ENCODE results near the gene MBP. TPM values are rescaled to one million over a fixed set of nuclear protein-coding genes. Genes with fewer than 3 reads are reported as not detected.

MBP gene
- total RNA-seq, 1 experiment from 2014 or later = 47.4 TPM

DNA sequence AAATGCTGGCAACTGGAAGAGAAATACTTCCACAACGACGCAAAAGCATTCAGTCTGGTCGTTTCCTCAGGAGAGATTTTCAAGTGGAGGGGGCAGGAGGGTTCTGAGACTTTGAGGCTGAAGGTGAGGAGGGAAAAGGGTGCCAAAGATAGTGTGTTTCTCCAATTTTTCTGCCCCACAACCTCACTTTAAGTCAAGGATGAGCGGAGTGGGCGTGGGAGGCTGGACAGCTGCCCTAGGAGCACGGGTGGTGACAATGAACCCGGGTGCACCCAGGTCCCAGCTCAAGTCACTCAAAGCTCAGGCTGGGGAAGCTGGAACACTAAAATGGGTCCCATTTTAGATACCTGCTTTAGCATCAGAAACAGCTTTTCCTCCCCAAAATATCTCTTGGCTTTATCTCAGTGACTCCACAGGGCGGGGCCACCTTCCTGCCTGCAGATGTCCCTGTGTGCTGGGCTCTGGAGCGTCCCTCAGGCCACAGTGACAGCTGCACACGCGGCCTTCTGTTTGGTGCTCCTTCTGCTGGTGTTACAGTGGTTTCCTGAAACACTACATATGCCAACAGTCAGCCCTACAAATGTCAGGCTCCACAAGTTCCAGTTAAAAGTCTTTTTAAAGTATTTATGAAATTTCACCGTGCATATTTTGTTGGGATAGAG, 1.4 kb upstream of the MBP start:
- no peak overlapping the region for H3K27ac ChIP-seq (ENCODE audit: low read length)
- no peaks in the 10 kb centered on the region for H3K27me3 ChIP-seq (ENCODE audit: low read length)

DNA sequence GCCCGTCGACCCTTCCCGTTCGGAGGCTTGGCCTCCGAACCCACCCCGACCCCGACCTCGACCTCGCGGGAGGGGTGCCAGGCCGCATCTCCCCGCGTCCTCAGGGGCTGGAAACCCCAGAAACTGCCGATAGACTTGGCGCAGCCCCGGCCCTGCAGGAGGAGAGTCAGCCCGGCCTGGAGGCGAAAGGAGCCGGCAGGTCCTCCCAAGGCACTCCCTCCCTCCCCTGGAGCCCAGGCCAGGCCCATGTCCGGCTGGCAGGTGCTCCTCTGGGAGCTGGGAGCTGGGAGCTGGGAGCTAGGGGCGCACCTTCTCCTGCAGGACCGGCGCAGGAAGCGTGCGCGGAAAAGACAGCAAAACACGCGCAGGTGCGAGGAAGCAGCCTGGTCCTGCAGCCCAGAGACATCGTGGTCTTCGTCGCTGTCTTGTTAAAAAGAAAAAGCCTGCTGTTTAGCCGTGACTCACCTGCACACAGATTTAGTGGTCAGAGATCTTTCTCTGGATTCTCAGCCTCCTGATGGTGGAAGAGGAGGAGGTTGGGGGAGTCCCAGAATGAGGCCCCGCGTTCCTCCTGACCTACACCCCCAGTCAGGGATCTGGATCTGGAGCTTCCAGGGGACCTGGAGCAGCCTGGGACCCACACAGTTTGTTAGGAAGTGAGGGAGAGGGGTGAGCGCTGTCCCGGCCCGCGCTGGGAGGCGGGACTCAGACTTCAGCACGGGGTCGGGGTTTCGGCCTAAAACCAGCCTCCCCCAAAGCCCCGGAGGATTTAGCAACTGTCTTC, 660 bp upstream of the MBP start:
- peak overlapping the region; percentile 99 for H3K4me2 ChIP-seq (ENCODE audit: low read length)
- ChIA-PET CTCF (interaction anchor here (0.6 to 1.2 kb wide), 3 partner anchors 10 to 78 kb away, joined by 3 to 7 read pairs (median 6); no protein-coding TSS in a partner anchor), POLR2A (ENCODE audit: unreplicated experiment) (interaction anchor here (0.6 to 1.2 kb wide), 5 partner anchors 32 to 86 kb away, joined by 3 to 10 read pairs (median 4); no protein-coding TSS in a partner anchor)
- H3K27ac ChIP-seq (ENCODE audit: low read length) = peak overlapping the region; percentile 65
- H3K9me3 ChIP-seq (ENCODE audit: low read length) = no peaks in the 10 kb centered on the region
- H3K9me2 ChIP-seq (replicated peaks; ENCODE audit: low read length) = no peaks in the 10 kb centered on the region
- peaks cover 36% of the 10 kb centered on the region for H3K4me1 ChIP-seq (ENCODE audit: insufficient read depth, low read length)
- H3K9ac ChIP-seq (ENCODE audit: low read length) = peak overlapping the region; percentile 100
- peak overlapping the region; percentile 98 for H3K4me3 ChIP-seq (ENCODE audit: low read length)
- no peak for TF ChIP-seq CTCF (conservative IDR thresholded peaks at IDR 0.05; ENCODE audit: low read depth, low read length)
- TF ChIP-seq EZH2phosphoT487 (IDR thresholded peaks at IDR 0.05; ENCODE audit: borderline replicate concordance, low read length) = no peak
- no peak for TF ChIP-seq EZH2 (IDR thresholded peaks at IDR 0.05; ENCODE audit: low read length, unreplicated experiment)
- BruUV-seq (replicated peaks) = no TSS peak
- no peaks in the 10 kb centered on the region for H3F3A ChIP-seq (ENCODE audit: low read length, unreplicated experiment)
- intact Hi-C loops (cut with micrococcal nuclease) = loop anchor here (2.0 kb wide), 1 partner anchor 76 kb away; no protein-coding TSS in a partner anchor
- peaks cover 41% of the 10 kb centered on the region for H3K79me2 ChIP-seq (ENCODE audit: low read length)
- ATAC-seq (peak; percentile 39), DNase-seq (peak; percentile 45)
- H3K27me3 ChIP-seq (ENCODE audit: low read length) = no peaks in the 10 kb centered on the region
- peaks cover 16% of the 10 kb centered on the region for H4K20me1 ChIP-seq (ENCODE audit: low read length)
- peaks cover 10% of the 10 kb centered on the region; the same call in 1 of the 2 replicates for H3K36me3 ChIP-seq (ENCODE audit: low read depth, low read length)
- peak overlapping the region; percentile 97 for H2AFZ ChIP-seq (ENCODE audit: low read length)

More for the DNA sequence above, 1.4 kb upstream of the MBP start:
- CTCF ChIA-PET = interaction anchor here (0.6 kb wide), 1 partner anchor 11 kb away, joined by 3 read pairs; no protein-coding TSS in a partner anchor
- no peak overlapping the region for H3K4me3 ChIP-seq (ENCODE audit: low read length)
- H3K4me1 ChIP-seq (ENCODE audit: insufficient read depth, low read length) = peaks cover 29% of the 10 kb centered on the region
- peaks cover 16% of the 10 kb centered on the region for H4K20me1 ChIP-seq (ENCODE audit: low read length)
- no peak overlapping the region for H2AFZ ChIP-seq (ENCODE audit: low read length)
- H3K9me2 ChIP-seq (replicated peaks; ENCODE audit: low read length) = no peaks in the 10 kb centered on the region
- H3K4me2 ChIP-seq (ENCODE audit: low read length) = peak overlapping the region; percentile 99; the same call in 1 of the 2 replicates
- POLR2A ChIA-PET (ENCODE audit: unreplicated experiment) = interaction anchor here (0.6 kb wide), 1 partner anchor 37 kb away, joined by 3 read pairs; no protein-coding TSS in a partner anchor
- ATAC-seq (no peak), DNase-seq (no peak)
- no peak overlapping the region for H3K9ac ChIP-seq (ENCODE audit: low read length)
- H3K36me3 ChIP-seq (ENCODE audit: low read depth, low read length) = peaks cover 8% of the 10 kb centered on the region; the same call in 1 of the 2 replicates
- H3F3A ChIP-seq (ENCODE audit: low read length, unreplicated experiment) = no peaks in the 10 kb centered on the region
- no peaks in the 10 kb centered on the region for H3K9me3 ChIP-seq (ENCODE audit: low read length)
- intact Hi-C loops (cut with micrococcal nuclease) = loop anchor here (2.0 kb wide), 1 partner anchor 75 kb away; no protein-coding TSS in a partner anchor
- TF ChIP-seq EZH2 (IDR thresholded peaks at IDR 0.05; ENCODE audit: low read length, unreplicated experiment) (no peak), EZH2phosphoT487 (IDR thresholded peaks at IDR 0.05; ENCODE audit: borderline replicate concordance, low read length) (no peak), CTCF (conservative IDR thresholded peaks at IDR 0.05; ENCODE audit: low read depth, low read length) (no peak)
- BruUV-seq (replicated peaks) = TSS peak; percentile 19
- H3K79me2 ChIP-seq (ENCODE audit: low read length) = peaks cover 36% of the 10 kb centered on the region

All from PC-3 (cell line).